Measurements from ENCODE around the gene HNRNPUL2.
"Not testable (repeated sequence)": the region's sequence is repeated elsewhere in the genome, so short reads cannot be mapped to it uniquely, and the experiment has no call there.

Gene HNRNPUL2

GRCh38 chr11:62727165-62727871 is at the start of gene HNRNPUL2:
Gene HNRNPUL2 (minus strand): TSS chr11:62727457. CDS start chr11:62727156, 301 bp downstream.
- peak; percentile 99 for DNase-seq

- DNase-seq: no peak
These were observed 48.4 kb upstream of the HNRNPUL2 start for GRCh38 chr11:62775646-62776045.

GRCh38 chr11:62774407-62774806 is 47.1 kb upstream of the HNRNPUL2 start:
- DNase-seq: no peak

- DNase-seq: peak; percentile 91
These were observed 44.1 kb upstream of the HNRNPUL2 start, which contains the start of gene TAF6L for GRCh38 chr11:62771144-62772021. Gene TAF6L (plus strand): TSS chr11:62771396. CDS start chr11:62775784, 4,388 bp downstream.

- no peak for DNase-seq
These were observed 43.5 kb upstream of the HNRNPUL2 start for GRCh38 chr11:62770778-62771143.

- DNase-seq: not testable (repeated sequence)
These were observed 33.6 kb upstream of the HNRNPUL2 start for GRCh38 chr11:62760867-62761227.

- DNase-seq: no peak
These were observed 30.9 kb upstream of the HNRNPUL2 start for GRCh38 chr11:62757846-62758788.

GRCh38 chr11:62755086-62755615 is 27.9 kb upstream of the HNRNPUL2 start:
- DNase-seq: no peak

GRCh38 chr11:62753736-62754603 is 26.7 kb upstream of the HNRNPUL2 start, which contains the start of gene ZBTB3:
Gene ZBTB3 (minus strand): TSS chr11:62754160. CDS start chr11:62753664, 496 bp downstream.
- DNase-seq: peak; percentile 99

GRCh38 chr11:62752994-62753735 is 25.9 kb upstream of the HNRNPUL2 start:
- no peak for DNase-seq

- DNase-seq: no peak
These were observed 25.0 kb upstream of the HNRNPUL2 start for GRCh38 chr11:62752177-62752785.

- DNase-seq: not testable (repeated sequence)
These were observed 22.7 kb upstream of the HNRNPUL2 start for GRCh38 chr11:62749931-62750330.

- DNase-seq: no peak
These were observed 20.4 kb upstream of the HNRNPUL2 start for GRCh38 chr11:62747475-62748160.

GRCh38 chr11:62737196-62737595 is 9.9 kb upstream of the HNRNPUL2 start:
- no peak for DNase-seq

- no peak for DNase-seq
These were observed 5.6 kb upstream of the HNRNPUL2 start for GRCh38 chr11:62732830-62733229.

- DNase-seq: not testable (repeated sequence)
These were observed 2.8 kb upstream of the HNRNPUL2 start for GRCh38 chr11:62730076-62730475.

GRCh38 chr11:62728171-62728988 is 1.1 kb upstream of the HNRNPUL2 start, which contains the start of gene TTC9C:
Gene TTC9C (plus strand): TSS chr11:62728486. CDS start chr11:62728849, 363 bp downstream.
- DNase-seq: peak; percentile 81

GRCh38 chr11:62727872-62728170 is 564 bp upstream of the HNRNPUL2 start:
- peak; percentile 92 for DNase-seq

- DNase-seq: no peak
These were observed 417 bp downstream of the HNRNPUL2 start for GRCh38 chr11:62726915-62727164.

Data from CD4-positive, alpha-beta T cell treated with Interleukin-15 for 1 hour (primary cell).